ENCODE measurements around the gene DEPDC1.

DEPDC1 gene

GRCh38 chr1:68470388-68470970, 26.4 kb downstream of the DEPDC1 start:
- no peak for DNase-seq

- no peak for DNase-seq
Measured at GRCh38 chr1:68464891-68465290, 32.0 kb downstream of the DEPDC1 start.

GRCh38 chr1:68460935-68461334, 35.9 kb downstream of the DEPDC1 start:
- DNase-seq = no peak

GRCh38 chr1:68459796-68460195, 37.1 kb downstream of the DEPDC1 start:
- no peak for DNase-seq

GRCh38 chr1:68459091-68459490, 37.8 kb downstream of the DEPDC1 start:
- no peak for DNase-seq

GRCh38 chr1:68456202-68456601, 40.7 kb downstream of the DEPDC1 start:
- DNase-seq = no peak

GRCh38 chr1:68454534-68454933, 42.3 kb downstream of the DEPDC1 start:
- DNase-seq = no peak

GRCh38 chr1:68453060-68453670, 43.7 kb downstream of the DEPDC1 start:
- no peak for DNase-seq

- DNase-seq = no peak
Measured at GRCh38 chr1:68449901-68450300, 47.0 kb downstream of the DEPDC1 start, which contains the start of gene RPE65. RPE65 (minus strand) TSS chr1:68449954; CDS start chr1:68449905, 49 bp downstream.

GRCh38 chr1:68448365-68448764, 48.5 kb downstream of the DEPDC1 start:
- DNase-seq = no peak

- DNase-seq = no peak
Measured at GRCh38 chr1:68445709-68446108, 51.2 kb downstream of the DEPDC1 start.

GRCh38 chr1:68442822-68443556, 53.9 kb downstream of the DEPDC1 start:
- no peak for DNase-seq

- DNase-seq = no peak
Measured at GRCh38 chr1:68442006-68442405, 54.9 kb downstream of the DEPDC1 start.

- no peak for DNase-seq
Measured at GRCh38 chr1:68438310-68438709, 58.6 kb downstream of the DEPDC1 start.

GRCh38 chr1:68433395-68433794, 63.5 kb downstream of the DEPDC1 start:
- DNase-seq = no peak

- no peak for DNase-seq
Measured at GRCh38 chr1:68431076-68431475, 65.8 kb downstream of the DEPDC1 start.

- DNase-seq = no peak
Measured at GRCh38 chr1:68429233-68429808, 67.6 kb downstream of the DEPDC1 start.

- no peak for DNase-seq
Measured at GRCh38 chr1:68426594-68426993, 70.3 kb downstream of the DEPDC1 start.
